ENCODE measurements around the gene MSANTD4.
A peak's percentile ranks its signal among the peaks of the same experiment; 100 is the strongest.

The MSANTD4 gene

GRCh38 chr11:106031202-106031810, 9.3 kb upstream of the MSANTD4 start:
- H3K4me3 ChIP-seq (replicated peaks in 1 of 2; ENCODE audit: low read depth in 2 of 2, low read length in 2 of 2), result no peak overlapping the region
- peak in 1 of 2 donors; percentile 66 for DNase-seq (ENCODE audit: low read depth in 2 of 2)
- TF ChIP-seq, protein P1, sequence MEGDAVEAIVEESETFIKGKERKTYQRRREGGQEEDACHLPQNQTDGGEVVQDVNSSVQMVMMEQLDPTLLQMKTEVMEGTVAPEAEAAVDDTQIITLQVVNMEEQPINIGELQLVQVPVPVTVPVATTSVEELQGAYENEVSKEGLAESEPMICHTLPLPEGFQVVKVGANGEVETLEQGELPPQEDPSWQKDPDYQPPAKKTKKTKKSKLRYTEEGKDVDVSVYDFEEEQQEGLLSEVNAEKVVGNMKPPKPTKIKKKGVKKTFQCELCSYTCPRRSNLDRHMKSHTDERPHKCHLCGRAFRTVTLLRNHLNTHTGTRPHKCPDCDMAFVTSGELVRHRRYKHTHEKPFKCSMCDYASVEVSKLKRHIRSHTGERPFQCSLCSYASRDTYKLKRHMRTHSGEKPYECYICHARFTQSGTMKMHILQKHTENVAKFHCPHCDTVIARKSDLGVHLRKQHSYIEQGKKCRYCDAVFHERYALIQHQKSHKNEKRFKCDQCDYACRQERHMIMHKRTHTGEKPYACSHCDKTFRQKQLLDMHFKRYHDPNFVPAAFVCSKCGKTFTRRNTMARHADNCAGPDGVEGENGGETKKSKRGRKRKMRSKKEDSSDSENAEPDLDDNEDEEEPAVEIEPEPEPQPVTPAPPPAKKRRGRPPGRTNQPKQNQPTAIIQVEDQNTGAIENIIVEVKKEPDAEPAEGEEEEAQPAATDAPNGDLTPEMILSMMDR (IDR thresholded peaks at IDR 0.05; ENCODE audit: low read depth, low read length), result no peak

DNA sequence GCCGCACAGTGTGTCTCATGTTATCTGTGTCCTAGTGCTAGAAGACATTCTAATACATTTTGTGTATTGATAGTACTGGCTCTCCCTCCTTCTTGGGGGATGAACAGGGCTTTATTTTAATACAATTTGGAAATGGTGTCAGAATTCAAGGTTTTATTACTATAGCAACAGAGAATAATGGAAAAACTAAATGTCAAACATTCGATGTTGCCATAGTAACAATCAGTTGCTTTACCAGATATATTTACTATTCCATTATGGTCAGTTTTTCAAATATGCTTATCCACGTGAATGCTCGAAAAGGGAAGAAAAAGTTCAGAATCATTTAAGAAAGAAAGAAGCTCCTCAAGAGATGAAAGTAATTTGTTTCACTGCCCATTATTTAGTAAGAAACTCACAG, 8.6 kb upstream of the MSANTD4 start:
- no peak for DNase-seq (ENCODE audit: low read depth in 2 of 2)
- no peak overlapping the region for H3K4me3 ChIP-seq (replicated peaks in 1 of 2; ENCODE audit: low read depth in 2 of 2, low read length in 2 of 2)
- TF ChIP-seq, protein P1 (IDR thresholded peaks at IDR 0.05; ENCODE audit: low read depth, low read length), result no peak

GRCh38 chr11:106022795-106023275, 795 bp upstream of the MSANTD4 start:
- TF ChIP-seq, protein P1 (IDR thresholded peaks at IDR 0.05; ENCODE audit: low read depth, low read length), result no peak
- H3K4me3 ChIP-seq (replicated peaks in 1 of 2; ENCODE audit: low read depth in 2 of 2, low read length in 2 of 2), result peak overlapping the region; percentile 57 to 61

DNA sequence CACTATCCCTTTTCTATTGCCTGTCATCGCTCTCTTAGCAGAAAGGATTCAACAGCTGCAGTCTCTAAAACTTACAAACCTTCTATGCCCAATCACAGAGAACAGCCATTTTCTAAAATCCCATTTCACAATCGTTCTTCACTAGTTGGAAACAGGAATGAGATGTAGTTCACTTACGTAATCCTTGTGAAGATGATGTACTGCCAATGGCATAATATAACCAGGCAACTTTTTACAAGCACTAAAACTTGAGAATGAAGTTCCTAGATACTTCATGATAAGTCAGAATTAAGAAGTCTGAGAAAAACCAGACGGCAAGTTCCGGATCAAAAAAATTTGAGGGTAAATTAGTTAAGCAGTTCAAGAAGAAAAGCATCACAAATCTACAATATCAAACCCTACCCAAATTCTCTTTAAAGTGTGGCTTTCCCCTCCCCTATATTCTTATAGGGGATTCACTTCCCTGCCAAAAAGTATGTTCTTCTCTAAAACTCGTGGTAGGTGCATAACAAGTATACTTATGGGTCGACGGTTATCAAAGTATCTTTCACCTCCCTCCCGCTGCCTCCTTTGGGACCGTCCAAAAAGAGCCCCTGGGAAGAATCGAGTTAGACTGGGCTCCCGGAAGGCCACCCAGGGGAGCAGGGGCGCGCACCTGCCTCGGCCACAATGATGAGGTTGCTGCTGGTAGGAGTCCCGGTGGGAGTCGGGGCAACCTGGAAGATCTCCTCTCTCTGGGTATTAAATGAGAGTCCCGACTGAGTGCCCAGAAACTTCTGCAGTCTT, 666 bp downstream of the MSANTD4 start:
- TF ChIP-seq, protein P1 (IDR thresholded peaks at IDR 0.05; ENCODE audit: low read depth, low read length), result no peak
- peak overlapping the region; percentile 84 to 96 for H3K4me3 ChIP-seq (replicated peaks in 1 of 2; ENCODE audit: low read depth in 2 of 2, low read length in 2 of 2)
- peak; percentile 54 to 71 for DNase-seq (ENCODE audit: low read depth in 2 of 2)

More at GRCh38 chr11:106022795-106023275, 795 bp upstream of the MSANTD4 start:
- DNase-seq (ENCODE audit: low read depth in 2 of 2), result no peak

- H3K4me3 ChIP-seq (replicated peaks in 1 of 2; ENCODE audit: low read depth in 2 of 2, low read length in 2 of 2), result no peak overlapping the region
- TF ChIP-seq, protein P1 (IDR thresholded peaks at IDR 0.05; ENCODE audit: low read depth, low read length), result no peak
- DNase-seq (ENCODE audit: low read depth in 2 of 2), result no peak
These were observed 4.9 kb downstream of the MSANTD4 start for GRCh38 chr11:106017093-106017492.

GRCh38 chr11:106015066-106015465, 7.0 kb downstream of the MSANTD4 start:
- H3K4me3 ChIP-seq (replicated peaks in 1 of 2; ENCODE audit: low read depth in 2 of 2, low read length in 2 of 2), result no peak overlapping the region
- DNase-seq (ENCODE audit: low read depth in 2 of 2), result no peak
- TF ChIP-seq, protein P1 (IDR thresholded peaks at IDR 0.05; ENCODE audit: low read depth, low read length), result no peak
